Large intestine (tissue), 3 donors: Measurements from ENCODE around the gene COL2A1. TPM values are rescaled to one million over a fixed set of nuclear protein-coding genes. Genes with fewer than 3 reads are reported as not detected.

Experiments
- DNase-seq, 2 donors: peaks; one replicate each; pipeline versions ENCODE4 v3.0.0 to v3.0.0-alpha.2; 2013
- H3K27ac ChIP-seq: one replicate; pipeline ENCODE4 v1.5.1; 2013; ENCODE audit warnings: low read length
- H3K27me3 ChIP-seq: 2 replicates; pipeline ENCODE4 v1.6.1; 2013; ENCODE audit warnings: low read length; ENCODE audit not compliant: control insufficient read depth, insufficient read depth
- H3K36me3 ChIP-seq: 2 replicates; pipeline ENCODE4 v1.6.1; 2013; ENCODE audit warnings: low read length; ENCODE audit not compliant: control insufficient read depth, insufficient read depth
- H3K4me1 ChIP-seq: one replicate; pipeline ENCODE4 v1.6.1; 2013; ENCODE audit warnings: low read length; ENCODE audit not compliant: control insufficient read depth, insufficient read depth
- H3K4me3 ChIP-seq: one replicate; pipeline ENCODE4 v1.5.1; 2013; ENCODE audit warnings: low read length
- H3K9me3 ChIP-seq: one replicate; pipeline ENCODE4 v1.6.1; 2013; ENCODE audit warnings: mild to moderate bottlenecking, low read depth, low read length, moderate library complexity; ENCODE audit not compliant: control insufficient read depth
- WGBS: methylation state at CpG from one replicate; pipeline ENCODE4 v1.1.5; 2013; ENCODE audit warnings: low lambda C conversion rate; ENCODE audit not compliant: insufficient coverage; 5-methylcytosine and 5-hydroxymethylcytosine counted together
- polyA plus RNA-seq: library from polyadenylated mRNA; unstranded; fragments of 120-200 nt; gene quantifications from one replicate; pipeline ENCODE4 v1.2.1, GENCODE V29; 2013

The COL2A1 gene
- polyA plus RNA-seq, 1 donor, result 9.0 TPM

- Histone ChIP-seq H3K36me3 (no peaks in the 10 kb centered on the region), H3K27me3 (no peaks in the 10 kb centered on the region), H3K27ac (no peak overlapping the region), H3K4me1 (peaks cover 24% of the 10 kb centered on the region), H3K9me3 (no peaks in the 10 kb centered on the region), H3K4me3 (no peak overlapping the region)
- DNase-seq, result no peak
- 78% methylated on average over 4 of the region's 27 CpGs for WGBS
Observed at GRCh38 chr12:47946413-47947323, 57.6 kb downstream of the COL2A1 start.

DNA sequence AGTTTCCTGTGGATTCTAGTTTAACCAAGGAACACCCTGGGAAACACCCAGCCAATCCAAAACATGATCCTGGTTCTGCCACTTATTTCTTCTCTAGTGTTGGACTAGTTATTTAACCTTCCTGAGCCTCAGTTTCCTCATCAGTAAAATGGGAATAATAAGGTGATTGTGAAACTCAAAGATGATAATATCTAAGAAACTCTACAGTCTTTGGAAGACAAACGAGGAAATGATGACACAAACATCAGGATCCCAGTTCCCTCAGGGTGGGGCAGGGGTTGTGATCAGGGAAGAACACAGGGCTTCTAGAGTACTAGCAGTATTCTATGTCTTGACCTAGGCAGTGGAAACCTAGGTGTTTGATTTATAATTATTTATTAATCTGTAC, 58.9 kb downstream of the COL2A1 start:
- H3K4me3 ChIP-seq, result no peak overlapping the region
- no peak overlapping the region for H3K27ac ChIP-seq
- no peaks in the 10 kb centered on the region for H3K9me3 ChIP-seq
- WGBS, result 57% methylated on average over 1 of the region's 1 CpG
- H3K27me3 ChIP-seq, result no peaks in the 10 kb centered on the region
- H3K4me1 ChIP-seq, result peaks cover 24% of the 10 kb centered on the region
- no peaks in the 10 kb centered on the region for H3K36me3 ChIP-seq
- DNase-seq, result no peak

DNA sequence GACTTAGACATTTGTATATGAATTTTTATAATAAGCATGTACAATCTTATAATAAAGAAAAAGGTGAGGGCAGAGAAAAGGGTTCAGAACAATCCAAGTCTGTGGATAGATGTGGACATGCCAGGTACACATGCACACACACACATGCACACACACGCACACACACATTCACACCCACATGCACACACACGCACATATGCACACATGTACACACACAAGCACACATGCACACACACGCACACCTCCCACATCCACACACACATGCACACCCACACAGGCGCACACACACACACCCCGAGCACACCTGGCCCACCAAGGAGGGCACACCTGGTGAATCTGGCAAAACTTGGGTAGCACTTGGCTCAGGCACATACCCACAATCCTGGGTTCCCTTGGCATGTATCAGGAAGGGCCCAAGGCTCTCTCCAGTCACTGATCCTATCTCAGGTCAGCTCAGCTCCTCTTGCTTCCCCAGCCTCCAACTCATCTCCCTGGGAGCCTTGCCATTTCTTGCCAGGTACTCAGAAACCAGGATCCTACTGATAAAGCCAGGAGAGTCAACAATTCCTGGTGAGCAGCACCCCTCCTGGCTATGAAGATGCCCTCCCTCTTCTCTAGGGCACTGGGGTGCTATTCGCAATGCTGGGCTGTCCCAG, 59.5 kb downstream of the COL2A1 start:
- DNase-seq, result no peak
- peaks cover 23% of the 10 kb centered on the region for H3K4me1 ChIP-seq
- WGBS, result no CpG with 5 or more reads among the region's 6 CpGs
- no peaks in the 10 kb centered on the region for H3K36me3 ChIP-seq
- no peaks in the 10 kb centered on the region for H3K27me3 ChIP-seq
- no peaks in the 10 kb centered on the region for H3K9me3 ChIP-seq
- H3K4me3 ChIP-seq, result no peak overlapping the region
- H3K27ac ChIP-seq, result no peak overlapping the region

DNA sequence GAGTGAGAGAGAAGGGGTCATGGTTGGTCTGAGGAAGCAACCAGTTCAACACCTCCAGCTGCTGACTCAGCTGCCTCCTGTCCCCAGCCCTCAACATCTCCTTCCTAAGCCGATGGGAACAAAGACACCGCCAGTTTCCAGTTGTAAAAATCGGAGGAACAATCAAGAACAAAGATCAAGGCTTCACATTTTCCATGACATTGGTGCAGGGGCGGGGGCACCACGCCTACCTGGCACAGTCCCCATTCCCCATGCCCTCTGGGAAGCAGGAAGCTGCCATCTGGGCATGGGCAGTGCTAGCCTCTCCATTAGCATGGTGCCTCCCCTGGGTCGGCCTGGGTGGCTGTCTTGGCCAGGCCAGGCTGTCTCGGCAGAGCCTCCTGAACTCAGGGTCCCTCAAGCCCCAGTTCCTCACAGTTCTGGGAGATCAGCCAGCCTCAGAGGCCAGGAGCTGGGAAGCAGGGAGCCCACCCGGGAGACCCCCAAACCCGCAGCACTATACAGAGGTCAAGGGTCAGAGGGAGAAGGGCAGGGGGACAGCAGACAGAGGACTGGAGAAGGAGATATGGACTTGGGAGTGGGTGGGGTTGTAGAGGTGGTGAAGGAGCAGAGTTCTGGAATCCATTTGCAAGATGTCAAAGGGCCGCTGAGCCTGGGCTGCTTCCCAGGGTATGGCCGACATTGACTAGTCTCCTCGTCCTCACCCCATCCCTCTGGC, 60.5 kb downstream of the COL2A1 start:
- peak overlapping the region; percentile 42 for H3K27ac ChIP-seq

GRCh38 chr12:47942614-47943225, 61.6 kb downstream of the COL2A1 start:
- no CpG with 5 or more reads among the region's 31 CpGs for WGBS

More for the DNA sequence above, 60.5 kb downstream of the COL2A1 start:
- no peaks in the 10 kb centered on the region for H3K36me3 ChIP-seq
- no peaks in the 10 kb centered on the region for H3K27me3 ChIP-seq
- no peak overlapping the region for H3K4me3 ChIP-seq
- peaks cover 25% of the 10 kb centered on the region for H3K4me1 ChIP-seq
- no CpG with 5 or more reads among the region's 12 CpGs for WGBS
- H3K9me3 ChIP-seq, result no peaks in the 10 kb centered on the region
- peak; percentile 20 to 91 for DNase-seq

GRCh38 chr12:47941871-47942613, 62.2 kb downstream of the COL2A1 start:
- Histone ChIP-seq H3K4me3 (no peak overlapping the region), H3K9me3 (no peaks in the 10 kb centered on the region), H3K27ac (no peak overlapping the region), H3K27me3 (no peaks in the 10 kb centered on the region), H3K4me1 (peaks cover 25% of the 10 kb centered on the region), H3K36me3 (no peaks in the 10 kb centered on the region)
- no peak for DNase-seq
- no CpG with 5 or more reads among the region's 40 CpGs for WGBS

More at GRCh38 chr12:47942614-47943225, 61.6 kb downstream of the COL2A1 start:
- H3K9me3 ChIP-seq, result no peaks in the 10 kb centered on the region
- H3K27me3 ChIP-seq, result no peaks in the 10 kb centered on the region
- H3K36me3 ChIP-seq, result no peaks in the 10 kb centered on the region
- DNase-seq, result no peak
- H3K4me1 ChIP-seq, result peaks cover 25% of the 10 kb centered on the region
- no peak overlapping the region for H3K4me3 ChIP-seq
- peak overlapping the region; percentile 42 for H3K27ac ChIP-seq

- H3K4me3 ChIP-seq, result no peak overlapping the region
- no peak overlapping the region for H3K27ac ChIP-seq
- WGBS, result 100% methylated on average over 1 of the region's 9 CpGs
- no peak for DNase-seq
- no peaks in the 10 kb centered on the region for H3K9me3 ChIP-seq
- H3K4me1 ChIP-seq, result peaks cover 25% of the 10 kb centered on the region
- H3K36me3 ChIP-seq, result no peaks in the 10 kb centered on the region
- H3K27me3 ChIP-seq, result no peaks in the 10 kb centered on the region
Observed at GRCh38 chr12:47941475-47941780, 62.8 kb downstream of the COL2A1 start.

DNA sequence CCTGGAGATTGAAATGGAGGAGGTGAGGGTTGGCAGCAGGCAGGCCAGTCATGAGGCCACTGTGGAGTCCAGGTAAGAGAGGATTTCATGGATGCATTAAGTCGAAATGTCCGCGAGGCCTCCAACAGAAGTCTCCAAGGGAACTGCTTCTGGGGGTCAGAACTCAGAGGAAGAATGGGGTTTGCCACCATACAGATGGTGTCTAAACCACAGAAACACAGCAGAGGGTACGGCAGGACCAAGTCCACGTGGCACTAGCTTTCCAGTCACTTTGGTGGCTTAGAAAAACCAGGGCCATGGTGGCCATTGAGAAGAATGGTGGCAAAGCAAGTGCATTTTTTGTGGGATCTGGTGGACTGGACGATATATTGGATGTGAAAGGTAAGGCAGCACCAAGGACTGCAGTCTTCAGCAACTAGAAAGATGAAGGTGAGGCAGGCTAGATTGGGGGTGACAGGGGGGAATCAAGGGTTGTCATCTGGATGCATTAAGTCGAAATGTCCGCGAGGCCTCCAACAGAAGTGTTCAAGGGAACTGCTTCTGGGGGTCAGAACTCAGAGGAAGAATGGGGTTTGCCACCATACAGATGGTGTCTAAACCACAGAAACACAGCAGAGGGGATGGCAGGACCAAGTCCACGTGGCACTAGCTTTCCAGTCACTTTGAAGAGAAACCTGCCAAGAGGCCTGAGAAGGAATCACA, 63.4 kb downstream of the COL2A1 start:
- Histone ChIP-seq H3K9me3 (no peaks in the 10 kb centered on the region), H3K27me3 (no peaks in the 10 kb centered on the region), H3K4me1 (peaks cover 25% of the 10 kb centered on the region), H3K36me3 (no peaks in the 10 kb centered on the region), H3K4me3 (no peak overlapping the region), H3K27ac (no peak overlapping the region)
- 100% methylated on average over 1 of the region's 10 CpGs for WGBS
- no peak for DNase-seq

GRCh38 chr12:47939009-47939601, 65.2 kb downstream of the COL2A1 start:
- Histone ChIP-seq H3K4me3 (no peak overlapping the region), H3K4me1 (peaks cover 24% of the 10 kb centered on the region), H3K36me3 (no peaks in the 10 kb centered on the region), H3K27ac (no peak overlapping the region), H3K27me3 (no peaks in the 10 kb centered on the region), H3K9me3 (no peaks in the 10 kb centered on the region)
- DNase-seq, result peak; percentile 53 to 84
- WGBS, result no CpG with 5 or more reads among the region's 6 CpGs
